Vagina (tissue), 2 donors: Measurements from ENCODE around the gene LPP. TPM values are rescaled to one million over a fixed set of nuclear protein-coding genes. Genes with fewer than 3 reads are reported as not detected.

Source experiments
- DNase-seq, 2 donors: peaks; one replicate each; pipeline ENCODE4 v3.0.0-alpha.2; 2017; ENCODE audit errors: extremely low spot score in 2 of 2
- H3K27ac ChIP-seq: fragments of 200-600 bp; sonication (generic); one replicate; pipeline ENCODE4 v1.5.1; 2019
- H3K27me3 ChIP-seq: fragments of 200-600 bp; sonication (generic); one replicate; pipeline ENCODE4 v1.5.1; 2019
- H3K36me3 ChIP-seq, 2 donors: fragments of 200-600 bp; sonication (generic); one replicate each; pipeline ENCODE4 v1.5.1; 2017 to 2019
- H3K4me1 ChIP-seq: fragments of 200-600 bp; sonication (generic); one replicate; pipeline ENCODE4 v1.5.1; 2019
- H3K4me3 ChIP-seq, 2 donors: fragments of 200-600 bp; sonication (generic); 1 replicate in 1 of 2; 2 replicates in 1 of 2; pipeline ENCODE4 v1.5.1; 2016 to 2019
- H3K9me3 ChIP-seq: fragments of 200-600 bp; sonication (generic); one replicate; pipeline ENCODE4 v1.5.1; 2019
- CTCF ChIP-seq, 3 experiments: fragments of 450-650 bp in 2 of 3; fragments of 200-600 bp in 1 of 3; sonication (generic) in 1 of 3; IDR thresholded peaks; one replicate each; pipeline ENCODE4 v1.5.1; 2017 to 2019; ENCODE audit warnings: antibody characterized with exemption in 3 of 3, mild to moderate bottlenecking in 2 of 3, moderate library complexity in 2 of 3
- POLR2A ChIP-seq, 2 donors: fragments of 450-650 bp; IDR thresholded peaks; one replicate each; pipeline ENCODE4 v1.6.1; 2017; ENCODE audit warnings: antibody characterized with exemption in 2 of 2, mild to moderate bottlenecking in 2 of 2, moderate library complexity in 2 of 2
- POLR2AphosphoS5 ChIP-seq, 2 donors: sonication (generic); formaldehyde crosslinking; IDR thresholded peaks; one replicate each; pipeline ENCODE4 v1.9.0; 2017; ENCODE audit warnings: antibody characterized with exemption in 2 of 2, mild to moderate bottlenecking in 2 of 2, low read depth in 1 of 2; ENCODE audit not compliant: insufficient read depth in 1 of 2
- intact Hi-C: fragments of 100-400 bp; cut with DNase I; formaldehyde crosslinking; loops from one replicate; pipeline ENCODE4 v1.15.1; 2023
- total RNA-seq: library from RNA; depleted of rRNA; stranded (reverse); fragments of >200 nt; gene quantifications from one replicate; pipeline ENCODE4 v1.2.3, GENCODE V29; 2016

Gene LPP
- total RNA-seq, 1 donor from 2014 or later: 248 TPM

GRCh38 chr3:188294823-188295487 is 141.0 kb downstream of the LPP start:
- Histone ChIP-seq H3K9me3 (no peaks in the 10 kb centered on the region), H3K36me3 (no peaks in the 10 kb centered on the region), H3K27me3 (no peaks in the 10 kb centered on the region), H3K27ac (peak overlapping the region; percentile 66), H3K4me3 (no peak overlapping the region), H3K4me1 (peaks cover 51% of the 10 kb centered on the region)
- intact Hi-C loops: loop anchor here (10.0 kb wide), 1 partner anchor 650 kb away; no protein-coding TSS in a partner anchor
- no peak for TF ChIP-seq POLR2A (IDR thresholded peaks at IDR 0.05)
- TF ChIP-seq POLR2AphosphoS5 (IDR thresholded peaks at IDR 0.05; ENCODE audit: insufficient read depth in 1 of 2, low read depth in 1 of 2): peak in 1 of 2 donors; percentile 33
- TF ChIP-seq CTCF (IDR thresholded peaks at IDR 0.05): no peak
- no peak for DNase-seq

- no peaks in the 10 kb centered on the region for H3K27me3 ChIP-seq
- H3K27ac ChIP-seq: peak overlapping the region; percentile 66
- no peak overlapping the region for H3K4me3 ChIP-seq
- no peaks in the 10 kb centered on the region for H3K9me3 ChIP-seq
- H3K4me1 ChIP-seq: peaks cover 51% of the 10 kb centered on the region
- H3K36me3 ChIP-seq: no peaks in the 10 kb centered on the region
- intact Hi-C loops: loop anchor here (10.0 kb wide), 1 partner anchor 649 kb away; no protein-coding TSS in a partner anchor
- DNase-seq: no peak
- TF ChIP-seq CTCF (IDR thresholded peaks at IDR 0.05): no peak
- no peak for TF ChIP-seq POLR2A (IDR thresholded peaks at IDR 0.05)
- no peak for TF ChIP-seq POLR2AphosphoS5 (IDR thresholded peaks at IDR 0.05; ENCODE audit: insufficient read depth in 1 of 2, low read depth in 1 of 2)
Observed at GRCh38 chr3:188295876-188296275, 141.9 kb downstream of the LPP start.

- H3K4me1 ChIP-seq: peaks cover 51% of the 10 kb centered on the region
- H3K27ac ChIP-seq: peak overlapping the region; percentile 0
- TF ChIP-seq CTCF (IDR thresholded peaks at IDR 0.05) (no peak), POLR2AphosphoS5 (IDR thresholded peaks at IDR 0.05; ENCODE audit: insufficient read depth in 1 of 2, low read depth in 1 of 2) (peak; percentile 19 to 36)
Observed at GRCh38 chr3:188296761-188297612, 143.0 kb downstream of the LPP start.

GRCh38 chr3:188298585-188298984 is 144.6 kb downstream of the LPP start:
- Histone ChIP-seq H3K9me3 (no peaks in the 10 kb centered on the region), H3K27me3 (no peaks in the 10 kb centered on the region), H3K27ac (no peak overlapping the region), H3K4me1 (peaks cover 47% of the 10 kb centered on the region), H3K4me3 (no peak overlapping the region), H3K36me3 (no peaks in the 10 kb centered on the region)
- DNase-seq: no peak
- intact Hi-C loops: loop anchor here (10.0 kb wide), 1 partner anchor 646 kb away; no protein-coding TSS in a partner anchor
- TF ChIP-seq CTCF (IDR thresholded peaks at IDR 0.05) (no peak), POLR2AphosphoS5 (IDR thresholded peaks at IDR 0.05; ENCODE audit: insufficient read depth in 1 of 2, low read depth in 1 of 2) (no peak), POLR2A (IDR thresholded peaks at IDR 0.05) (no peak)

More at GRCh38 chr3:188296761-188297612, 143.0 kb downstream of the LPP start:
- intact Hi-C loops: loop anchor here (10.0 kb wide), 1 partner anchor 648 kb away; no protein-coding TSS in a partner anchor
- Histone ChIP-seq H3K36me3 (no peaks in the 10 kb centered on the region), H3K9me3 (no peaks in the 10 kb centered on the region), H3K27me3 (no peaks in the 10 kb centered on the region), H3K4me3 (no peak overlapping the region)
- no peak for DNase-seq
